NCI-H1092 treated with DMSO at 0.1 percent for 48 hours (cell line): Measurements from ENCODE around the gene C10orf143.
"Not testable (repeated sequence)": the region's sequence is repeated elsewhere in the genome, so short reads cannot be mapped to it uniquely, and the experiment has no call there.

Source experiments
- DNase-seq: peaks from one replicate; lab custom pipeline; 2025; lab: John Stamatoyannopoulos, UW

C10orf143 gene

GRCh38 chr10:130029209-130029608, 81.4 kb downstream of the C10orf143 start:
- DNase-seq: no peak

GRCh38 chr10:130028465-130028819, 82.2 kb downstream of the C10orf143 start:
- no peak for DNase-seq

GRCh38 chr10:130027716-130028464, 82.7 kb downstream of the C10orf143 start:
- DNase-seq: peak; percentile 32

GRCh38 chr10:130026670-130027456, 83.8 kb downstream of the C10orf143 start:
- no peak for DNase-seq

DNA sequence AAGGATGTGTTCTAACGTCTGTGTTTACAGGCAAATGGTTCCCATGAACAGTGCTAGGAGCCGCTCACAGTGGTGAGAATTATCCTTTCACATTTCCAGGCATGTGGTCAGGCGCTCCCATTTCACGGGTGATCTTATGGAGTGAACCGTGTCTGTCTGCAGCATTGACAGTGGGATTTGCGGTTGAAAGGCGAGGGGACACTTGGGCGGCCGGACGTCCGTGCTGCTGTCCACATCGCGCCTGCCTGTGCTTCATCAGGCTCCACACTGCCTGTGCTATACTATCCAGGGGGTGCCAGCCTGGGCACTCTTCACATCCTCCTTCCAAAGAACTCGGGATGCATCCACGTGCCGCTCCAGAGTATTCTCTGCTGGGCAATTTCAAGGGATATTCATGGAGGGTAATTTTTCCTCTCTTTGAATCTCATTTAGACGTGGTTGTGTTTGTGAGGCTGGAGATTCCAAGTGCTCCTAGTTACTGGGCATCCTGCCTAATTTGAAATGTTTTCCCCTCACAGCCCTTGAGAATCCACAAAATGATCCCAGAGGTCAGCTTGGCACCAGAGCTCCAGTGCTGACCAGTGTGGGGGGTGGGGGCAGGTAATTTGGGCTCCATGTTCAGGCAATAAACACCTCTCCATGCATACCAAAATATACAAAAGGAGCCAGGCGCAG, 84.7 kb downstream of the C10orf143 start:
- DNase-seq: no peak

DNA sequence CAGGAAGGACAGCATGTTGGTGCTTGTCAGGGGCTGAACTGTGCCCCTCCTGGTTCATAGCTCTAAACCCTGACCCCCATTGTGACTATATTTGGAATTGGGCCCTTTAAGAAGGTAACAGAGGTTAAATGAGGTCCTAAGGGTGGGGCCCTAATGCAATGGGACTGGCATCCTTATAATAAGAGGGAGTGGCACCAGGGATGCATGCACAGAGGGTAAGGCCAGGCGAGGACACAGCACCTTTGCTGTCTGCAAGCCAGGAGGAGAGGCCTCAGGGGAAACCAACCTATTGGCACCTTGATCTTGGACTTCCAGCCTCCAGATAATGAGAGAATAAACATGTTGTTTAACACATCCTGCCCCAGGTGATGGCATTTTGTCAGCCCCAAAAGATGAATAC, 85.3 kb downstream of the C10orf143 start:
- DNase-seq: no peak

- no peak for DNase-seq
These were observed 85.8 kb downstream of the C10orf143 start for GRCh38 chr10:130024779-130025325.

GRCh38 chr10:130024326-130024725, 86.3 kb downstream of the C10orf143 start:
- DNase-seq: not testable (repeated sequence)

DNA sequence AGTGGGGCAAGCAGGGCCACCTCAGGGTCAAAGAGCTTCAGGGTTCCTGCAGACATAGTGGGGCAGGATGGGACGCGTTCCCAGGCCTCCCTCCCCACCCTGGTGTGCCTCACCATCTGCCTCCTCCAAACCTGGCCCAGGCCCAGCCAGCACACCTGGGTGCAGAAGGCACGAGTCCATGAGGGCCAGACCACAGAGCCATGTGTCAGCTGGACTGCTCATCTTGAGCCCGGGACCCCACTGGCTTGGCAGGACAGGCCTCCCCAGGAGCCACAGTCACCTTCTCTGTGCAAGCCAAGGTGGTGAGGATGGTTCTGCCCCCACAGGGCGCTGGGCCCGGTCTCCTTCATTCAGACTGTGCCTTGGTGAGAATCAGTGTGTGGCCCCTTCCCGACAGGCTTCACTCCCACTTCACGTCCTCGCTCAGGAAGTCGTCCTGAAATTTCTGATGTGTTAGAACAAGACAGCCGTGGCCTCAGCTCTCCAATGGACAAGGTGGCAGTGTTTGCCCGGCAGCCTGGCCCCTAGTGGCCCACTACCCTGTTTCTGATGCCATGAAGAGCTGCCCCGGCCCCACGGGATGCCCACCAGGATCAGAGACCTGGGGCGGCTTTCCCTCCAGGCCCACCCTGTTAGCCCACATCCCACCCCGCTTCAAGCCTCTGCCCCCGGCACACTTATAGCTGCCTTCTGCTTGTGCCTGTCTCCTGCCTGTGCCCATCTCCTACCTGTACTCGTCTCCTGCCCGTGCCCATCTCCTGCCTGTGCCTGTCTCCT, 87.0 kb downstream of the C10orf143 start:
- DNase-seq: no peak

DNA sequence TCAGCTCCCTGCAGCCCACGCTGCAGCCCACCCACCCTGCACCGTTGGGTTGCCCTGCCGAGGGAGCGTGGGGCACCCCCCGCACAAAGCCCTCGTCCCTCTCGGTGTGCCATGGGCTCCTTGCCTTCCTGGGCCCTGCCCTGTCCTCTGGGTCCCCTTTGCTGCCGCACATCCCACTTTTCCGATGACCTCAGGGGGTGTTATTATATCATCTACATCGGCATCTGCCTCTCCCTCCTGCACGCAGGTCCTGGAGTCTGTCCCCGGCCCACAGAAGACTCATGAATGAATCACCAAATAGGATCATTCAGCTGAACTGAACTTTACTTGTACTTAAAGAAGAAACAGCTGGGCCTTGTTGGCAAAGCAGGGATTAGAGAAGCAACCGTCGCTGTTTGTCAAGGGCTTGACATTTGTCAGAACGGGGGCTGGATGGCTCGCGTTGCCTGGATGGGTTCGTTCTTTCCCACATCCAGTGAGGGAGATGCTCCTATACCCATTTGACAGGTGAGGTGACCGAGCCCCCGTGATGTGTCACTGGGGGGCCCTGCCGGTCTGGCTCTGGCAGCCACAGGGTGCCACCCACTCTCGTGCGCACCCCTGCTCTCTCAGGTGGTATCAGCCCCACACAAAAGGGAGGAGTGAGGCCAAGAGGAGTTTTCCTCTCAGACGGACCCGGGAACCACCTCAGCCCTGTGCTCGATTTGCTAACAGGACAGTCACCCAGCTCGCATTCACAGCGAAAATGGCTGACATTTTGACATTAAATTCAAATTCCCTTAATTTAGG, 87.9 kb downstream of the C10orf143 start:
- no peak for DNase-seq

DNA sequence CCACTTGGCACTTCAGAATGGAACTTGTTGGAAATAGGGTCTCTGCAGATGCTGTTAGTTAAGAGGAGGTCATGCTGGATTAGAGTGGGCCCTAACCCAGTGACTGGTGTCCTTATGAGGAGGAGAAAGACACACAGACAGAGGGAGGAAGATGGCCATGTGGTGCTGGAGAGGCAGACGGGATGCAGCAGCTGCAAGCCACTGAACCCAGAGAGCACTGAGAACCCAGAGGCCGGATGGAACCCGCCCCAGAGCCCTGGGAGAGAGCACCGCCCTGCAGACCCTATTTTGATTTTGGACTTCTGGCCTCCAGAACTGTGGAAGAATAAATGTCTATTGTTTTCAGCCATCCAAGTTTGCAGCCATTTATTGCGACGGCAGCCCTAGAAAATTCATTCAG, 88.5 kb downstream of the C10orf143 start:
- no peak for DNase-seq

DNA sequence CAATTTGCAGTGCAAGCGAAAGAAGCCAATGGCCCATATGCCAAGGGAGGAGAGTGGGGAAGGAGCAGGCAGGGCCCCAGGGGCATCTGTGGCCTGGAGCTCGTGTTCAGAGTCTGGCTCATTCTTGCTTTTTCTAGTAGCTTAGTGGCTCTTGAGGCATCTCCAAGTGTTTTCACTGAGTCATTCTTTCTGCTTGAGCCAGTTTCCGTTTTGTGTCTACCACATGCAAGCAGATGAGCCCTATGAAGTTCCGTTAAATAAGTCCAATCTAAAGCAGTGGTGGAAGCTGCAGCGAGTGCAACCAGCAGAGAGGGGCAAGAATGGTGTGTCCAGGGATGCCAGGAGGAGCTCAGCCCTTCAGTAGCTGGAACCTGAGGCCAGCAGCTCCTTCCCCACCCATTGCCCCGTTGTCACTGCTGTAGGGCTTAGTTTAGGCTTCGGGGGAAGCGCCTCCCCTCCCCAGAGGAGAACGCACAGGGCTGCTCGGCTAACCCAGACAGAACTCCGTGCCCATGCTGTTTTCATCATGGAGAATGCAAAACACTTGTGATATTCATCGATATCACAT, 89.2 kb downstream of the C10orf143 start:
- DNase-seq: no peak

GRCh38 chr10:130020651-130021382, 89.8 kb downstream of the C10orf143 start:
- DNase-seq: no peak

DNA sequence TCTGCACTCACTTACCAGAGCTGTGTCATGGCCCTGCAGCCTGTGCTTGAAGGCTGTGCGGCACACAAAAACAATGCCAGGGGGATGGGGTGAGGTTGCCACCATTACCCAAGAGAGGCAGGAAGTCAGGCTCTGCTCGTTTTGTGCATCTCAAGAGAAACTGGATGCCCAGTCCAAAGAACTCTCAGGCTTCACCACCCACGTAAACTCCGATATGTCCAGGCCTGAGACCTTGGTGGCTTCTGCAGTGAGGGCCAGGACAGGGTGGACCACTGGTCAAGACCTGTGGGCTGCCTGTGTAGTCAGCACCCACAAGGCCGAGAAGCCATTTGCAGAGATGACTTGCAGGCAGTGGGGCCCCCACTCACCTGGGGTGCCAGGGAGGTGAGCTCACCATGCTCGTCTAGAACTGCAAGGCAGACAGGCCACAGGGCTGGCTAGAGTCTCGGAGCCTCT, 91.9 kb downstream of the C10orf143 start:
- no peak for DNase-seq

GRCh38 chr10:130018265-130018664, 92.4 kb downstream of the C10orf143 start:
- DNase-seq: no peak

GRCh38 chr10:130017631-130018022, 93.0 kb downstream of the C10orf143 start:
- no peak for DNase-seq

DNA sequence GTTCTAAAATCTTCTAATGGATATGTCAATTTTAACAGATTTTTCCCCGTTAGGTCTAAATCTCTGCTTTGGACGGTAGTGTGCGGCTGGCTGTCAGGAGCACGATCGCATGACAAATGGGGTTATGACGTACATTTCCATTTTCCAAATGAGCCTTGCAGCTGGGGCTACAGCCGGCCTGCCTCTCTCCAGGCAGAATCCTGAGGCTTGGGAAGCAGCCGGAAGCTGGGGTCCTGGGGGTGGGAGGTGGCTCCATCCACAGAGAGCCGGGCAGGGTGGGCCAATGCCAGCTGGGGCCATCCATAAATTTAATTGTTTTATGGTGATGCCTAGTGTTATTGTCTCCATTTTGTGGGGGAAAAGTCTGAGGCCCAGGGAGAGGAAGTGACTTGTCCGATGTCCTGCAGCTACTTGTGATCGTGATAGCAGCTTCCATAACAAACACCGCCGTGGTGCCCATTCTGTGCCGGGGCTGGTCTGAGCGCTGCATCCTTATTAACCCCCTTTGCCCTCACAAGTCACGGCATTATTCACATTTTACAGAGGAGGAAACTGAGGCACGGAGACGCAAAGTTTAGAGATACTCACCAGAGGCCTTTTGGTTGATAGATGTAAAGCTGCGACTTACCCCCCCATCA, 93.5 kb downstream of the C10orf143 start:
- no peak for DNase-seq

DNA sequence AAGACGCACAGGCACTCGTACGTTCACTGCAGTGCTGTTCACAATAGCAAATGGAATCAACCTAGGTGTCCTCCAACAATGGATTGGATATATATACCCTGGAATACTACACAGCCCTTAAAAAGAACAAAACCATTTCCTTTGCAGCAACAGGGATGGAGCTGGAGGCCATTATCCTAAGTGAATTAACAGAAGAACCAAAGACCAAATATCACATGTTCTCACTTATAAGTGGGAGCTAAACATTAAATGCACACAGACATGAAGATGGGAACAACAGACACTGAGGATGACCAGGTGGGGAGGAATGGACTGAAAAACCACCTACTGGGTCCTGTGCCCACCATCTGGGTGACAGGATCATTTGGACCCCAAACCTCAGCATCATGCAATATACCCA, 94.5 kb downstream of the C10orf143 start:
- DNase-seq: no peak

DNA sequence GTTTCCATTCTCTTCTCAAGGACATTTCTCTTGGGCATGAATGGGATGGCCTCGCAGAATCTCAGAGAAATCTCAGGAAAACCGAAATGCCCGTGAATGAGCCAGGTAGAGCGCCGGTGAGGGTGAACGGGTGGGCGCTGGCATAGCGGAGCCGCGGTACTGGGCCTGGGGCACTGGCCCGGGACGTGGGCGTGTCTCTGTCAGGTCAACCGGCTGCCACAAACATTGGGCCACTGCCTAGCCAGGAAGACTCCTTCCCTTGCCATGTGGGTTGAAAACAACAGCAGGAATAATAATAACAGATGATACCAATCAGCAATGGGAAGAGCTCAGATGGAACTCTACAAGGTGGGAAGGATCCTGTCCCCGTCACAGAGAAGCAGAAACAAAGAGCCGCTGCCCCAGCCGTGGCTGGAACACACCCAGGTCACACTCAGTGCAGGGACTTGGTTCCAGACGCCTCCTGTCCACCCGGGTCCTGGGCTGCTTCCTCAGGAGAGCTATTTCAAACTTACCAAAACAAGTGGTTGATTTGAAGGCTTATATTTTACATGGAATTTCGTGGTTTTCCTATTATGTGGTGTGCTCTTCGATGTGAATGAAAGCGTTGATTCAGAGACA, 95.4 kb downstream of the C10orf143 start:
- DNase-seq: no peak
